GM23338 (cell line): Measurements from ENCODE around the gene KATNIP. TPM values are rescaled to one million over a fixed set of nuclear protein-coding genes. Genes with fewer than 3 reads are reported as not detected.

ENCODE experiments used
- ATAC-seq: fragments of 200-7000 bp; cut with Tn5 transposase; 3 replicates; pipeline ENCODE4 v1.9.1; 2020
- DNase-seq: peaks from one replicate; pipeline ENCODE4 v3.0.0-alpha.2; 2015; ENCODE audit warnings: low spot score
- H2AFZ ChIP-seq: fragments of 200-600 bp; sonication (generic); 2 replicates; pipeline ENCODE4 v1.8.0; 2016; ENCODE audit warnings: antibody characterized with exemption, mild to moderate bottlenecking, moderate library complexity
- H3F3A ChIP-seq: fragments of 200-600 bp; sonication (generic); replicated peaks from 2 replicates; pipeline ENCODE4 v1.8.0; 2017; ENCODE audit warnings: antibody characterized with exemption, mixed run types, low read depth
- H3K27ac ChIP-seq: fragments of 200-600 bp; sonication (generic); 2 replicates; pipeline ENCODE4 v1.6.1; 2016; ENCODE audit warnings: low read depth
- H3K27me3 ChIP-seq: fragments of 200-600 bp; sonication (generic); 2 replicates; pipeline ENCODE4 v1.8.0; 2016; ENCODE audit warnings: mild to moderate bottlenecking, mixed run types, moderate library complexity; ENCODE audit not compliant: insufficient read depth
- H3K36me3 ChIP-seq: fragments of 200-600 bp; sonication (generic); 2 replicates; pipeline ENCODE4 v1.8.0; 2016; ENCODE audit warnings: mild to moderate bottlenecking; ENCODE audit not compliant: insufficient read depth
- H3K4me1 ChIP-seq: fragments of 200-600 bp; sonication (generic); 2 replicates; pipeline ENCODE4 v1.8.0; 2016; ENCODE audit warnings: mild to moderate bottlenecking, moderate library complexity; ENCODE audit not compliant: insufficient read depth
- H3K4me2 ChIP-seq: fragments of 200-600 bp; sonication (generic); 2 replicates; pipeline ENCODE4 v1.7.1; 2017; ENCODE audit warnings: mixed run types
- H3K4me3 ChIP-seq: fragments of 200-600 bp; sonication (generic); 2 replicates; pipeline ENCODE4 v1.6.1; 2016; ENCODE audit warnings: mixed run types
- H3K79me2 ChIP-seq: fragments of 200-600 bp; sonication (generic); replicated peaks from 2 replicates; pipeline ENCODE4 v1.8.0; 2017; ENCODE audit warnings: mild to moderate bottlenecking; ENCODE audit not compliant: insufficient read depth
- H3K9me2 ChIP-seq: fragments of 200-600 bp; sonication (generic); 2 replicates; pipeline ENCODE4 v1.8.0; 2017; ENCODE audit not compliant: insufficient read depth
- H4K20me1 ChIP-seq: fragments of 200-600 bp; sonication (generic); replicated peaks from 2 replicates; pipeline ENCODE4 v1.8.0; 2017; ENCODE audit warnings: mild to moderate bottlenecking; ENCODE audit not compliant: insufficient read depth
- H3K27ac Mint-ChIP-seq: 2 replicates; pipeline ENCODE4 v1.8.0; 2020; ENCODE audit warnings: inconsistent platforms, mild to moderate bottlenecking, moderate library complexity, mixed read lengths
- H3K27me3 Mint-ChIP-seq: 3 replicates; pipeline ENCODE4 v1.8.0; 2022; ENCODE audit warnings: low read depth, mild to moderate bottlenecking, moderate library complexity, mixed read lengths, inconsistent platforms; ENCODE audit not compliant: insufficient read depth, poor library complexity
- H3K36me3 Mint-ChIP-seq: 3 replicates; pipeline ENCODE4 v1.8.0; 2021; ENCODE audit warnings: low read depth, mild to moderate bottlenecking, inconsistent platforms, moderate library complexity, mixed read lengths
- H3K4me1 Mint-ChIP-seq: 3 replicates; pipeline ENCODE4 v1.8.0; 2020; ENCODE audit warnings: mild to moderate bottlenecking, inconsistent platforms, mixed read lengths
- H3K4me3 Mint-ChIP-seq: 3 replicates; pipeline ENCODE4 v1.8.0; 2021; ENCODE audit warnings: moderate library complexity, mild to moderate bottlenecking, inconsistent platforms, mixed read lengths
- H3K9me3 Mint-ChIP-seq: 3 replicates; pipeline ENCODE4 v1.8.0; 2020; ENCODE audit warnings: moderate library complexity, mild to moderate bottlenecking, inconsistent platforms, mixed read lengths
- CREB1 ChIP-seq: fragments of 250-450 bp; sonication (Bioruptor Pico); IDR thresholded peaks from 2 replicates; pipeline ENCODE4 v1.5.0; 2020; ENCODE audit warnings: low read depth, mild to moderate bottlenecking, moderate library complexity
- CTCF ChIP-seq, 2 experiments: fragments of 200-600 bp in 1 of 2; sonication (generic) in 1 of 2; conservative IDR thresholded peaks; 2 replicates each; pipeline versions ENCODE4 v1.5.1 to v1.6.1; 2016 to 2017; ENCODE audit warnings: antibody characterized with exemption in 2 of 2, low read depth in 2 of 2, mild to moderate bottlenecking in 2 of 2, moderate library complexity in 1 of 2
- ETS1 ChIP-seq: IDR thresholded peaks from 2 replicates; pipeline ENCODE4 v1.6.1; 2016; ENCODE audit warnings: antibody characterized with exemption
- EZH2 ChIP-seq: fragments of 200-600 bp; sonication (generic); IDR thresholded peaks from one replicate; pipeline ENCODE4 v1.8.0; 2017; ENCODE audit warnings: antibody characterized with exemption, mild to moderate bottlenecking, low read depth; ENCODE audit not compliant: unreplicated experiment
- JUNB ChIP-seq: IDR thresholded peaks from one replicate; pipeline ENCODE4 v1.6.1; 2016; ENCODE audit warnings: antibody characterized with exemption; ENCODE audit not compliant: unreplicated experiment
- NANOG ChIP-seq: IDR thresholded peaks from 2 replicates; pipeline ENCODE4 v1.6.1; 2016; ENCODE audit warnings: antibody characterized with exemption, borderline replicate concordance
- POLR2AphosphoS5 ChIP-seq: IDR thresholded peaks from 2 replicates; pipeline ENCODE4 v1.6.1; 2016; ENCODE audit warnings: antibody characterized with exemption, low read depth
- REST ChIP-seq: IDR thresholded peaks from one replicate; pipeline ENCODE4 v1.6.1; 2018; ENCODE audit warnings: antibody characterized with exemption; ENCODE audit not compliant: unreplicated experiment
- ZNF114 ChIP-seq: fragments of 250-450 bp; sonication (Bioruptor Pico); IDR thresholded peaks from 2 replicates; pipeline ENCODE4 v1.5.0; 2020; ENCODE audit warnings: mild to moderate bottlenecking, moderate library complexity
- ZNF462 ChIP-seq: fragments of 250-450 bp; sonication (Bioruptor Pico); IDR thresholded peaks from 2 replicates; pipeline ENCODE4 v1.5.0; 2020; ENCODE audit warnings: mild to moderate bottlenecking, moderate library complexity
- polyA plus RNA-seq: library from polyadenylated mRNA; unstranded; fragments of >200 nt; fragmentation: Nextera tagmentation; extraction: Ambion mirVana; gene quantifications from 2 replicates; pipeline ENCODE4 v1.2.1, GENCODE V29; 2016
- total RNA-seq: library from RNA; depleted of rRNA; stranded (reverse); fragments of >200 nt; shearing (Covaris generic); gene quantifications from 2 replicates; pipeline ENCODE4 v1.2.3, GENCODE V29; 2014

The KATNIP gene
- total and polyA plus RNA-seq, 2 experiments from 2014 or later: 7.0 to 11.8 TPM

- TF ChIP-seq ZNF462 (no peak), EZH2 (no peak)
These were observed 38.1 kb upstream of the KATNIP start (continued) for GRCh38 chr16:27511657-27512448.

- H3K27me3 Mint-ChIP-seq: peaks cover 3% of the 10 kb centered on the region
- H3K27ac Mint-ChIP-seq: peak overlapping the region; percentile 60; the same call in 1 of the 2 replicates
- Histone ChIP-seq H2AFZ (no peak overlapping the region), H3K27ac (no peak overlapping the region), H3K4me2 (no peak overlapping the region), H3K79me2 (peaks cover 17% of the 10 kb centered on the region; the same call in 1 of the 2 replicates), H4K20me1 (peaks cover 4% of the 10 kb centered on the region), H3K36me3 (peaks cover 7% of the 10 kb centered on the region; the same call in 1 of the 2 replicates), H3K27me3 (no peaks in the 10 kb centered on the region), H3K4me3 (no peak overlapping the region), H3F3A (no peaks in the 10 kb centered on the region), H3K9me2 (no peaks in the 10 kb centered on the region), H3K4me1 (no peaks in the 10 kb centered on the region)
- DNase-seq: no peak
- no peak overlapping the region for H3K4me3 Mint-ChIP-seq
- peaks cover 52% of the 10 kb centered on the region for H3K36me3 Mint-ChIP-seq
- H3K9me3 Mint-ChIP-seq: no peaks in the 10 kb centered on the region
- H3K4me1 Mint-ChIP-seq: no peaks in the 10 kb centered on the region
- ATAC-seq: no peak
- no peak for TF ChIP-seq POLR2AphosphoS5
- TF ChIP-seq NANOG: no peak
- no peak for TF ChIP-seq ETS1
- TF ChIP-seq JUNB: no peak
- no peak for TF ChIP-seq ZNF114 (CRISPR knock-in tag)
- TF ChIP-seq CTCF (conservative IDR thresholded peaks at IDR 0.05; ENCODE audit: low read depth in 2 of 2): no peak
- TF ChIP-seq CREB1 (CRISPR knock-in tag): no peak
- no peak for TF ChIP-seq EZH2
- TF ChIP-seq REST: no peak
These were observed 35.1 kb upstream of the KATNIP start for GRCh38 chr16:27514806-27515205.
